ENCODE data around the gene MTAP. TPM values are rescaled to one million over a fixed set of nuclear protein-coding genes. Genes with fewer than 3 reads are reported as not detected.
A peak's percentile ranks its signal among the peaks of the same experiment; 100 is the strongest.

The MTAP gene
- total RNA-seq, 6 experiments from 2014 or later: 40.7 to 65.2 (median 52.0) TPM

DNA sequence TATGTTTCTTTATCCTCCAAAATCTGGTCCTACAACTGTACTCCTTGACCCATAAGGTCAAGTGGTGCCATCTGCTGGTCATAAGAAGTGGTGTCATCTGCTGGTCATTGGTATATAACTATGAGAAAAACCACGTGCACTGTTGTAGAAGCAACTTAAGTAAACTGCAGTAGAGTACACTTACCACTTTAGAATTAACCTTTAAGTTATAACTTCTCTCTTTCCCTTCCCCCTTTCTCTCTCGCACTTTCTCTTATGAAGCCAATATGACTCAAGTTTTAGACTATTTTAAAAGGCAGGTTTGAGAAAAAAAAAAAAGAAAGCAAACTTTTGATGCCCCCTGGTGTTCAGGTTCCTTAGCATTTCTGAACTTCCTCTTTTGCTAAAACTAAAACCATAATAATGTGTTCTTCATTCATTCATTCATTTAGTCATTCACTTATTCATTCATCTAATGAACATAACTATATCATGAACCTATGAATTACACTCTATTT lies 12.8 kb upstream of the MTAP start:
- Mint-ChIP-seq H3K4me3 (peak overlapping the region; percentile 88), H3K9me3 (no peaks in the 10 kb centered on the region)

DNA sequence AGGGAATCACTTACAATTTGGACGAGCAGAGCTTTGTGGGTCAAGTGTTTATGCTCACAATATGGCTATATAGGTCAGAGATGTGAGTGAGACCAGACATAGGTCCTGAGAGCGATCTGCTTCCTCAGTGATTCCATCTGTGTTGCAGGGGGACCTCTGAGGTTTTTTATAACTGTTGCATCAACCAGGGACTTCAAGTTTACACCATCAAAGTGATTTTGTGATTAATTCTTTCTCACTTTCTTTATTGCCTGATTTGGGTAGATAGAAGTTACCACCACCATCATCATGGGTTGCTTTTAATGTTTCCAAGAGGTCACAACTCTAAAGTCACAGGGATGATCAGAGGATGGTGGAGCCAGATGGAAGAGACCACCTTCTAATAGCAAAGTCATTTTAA lies 7.0 kb upstream of the MTAP start:
- TF ChIP-seq CTCF (IDR thresholded peaks at IDR 0.05): no peak
- Mint-ChIP-seq H3K27ac (no peak overlapping the region), H3K4me3 (no peak overlapping the region), H3K4me1 (ENCODE audit: low read depth) (peaks cover 16% of the 10 kb centered on the region), H3K9me3 (no peaks in the 10 kb centered on the region), H3K27me3 (ENCODE audit: insufficient read depth) (no peaks in the 10 kb centered on the region), H3K36me3 (ENCODE audit: low read depth) (no peaks in the 10 kb centered on the region)
- no peak for DNase-seq

More for the DNA sequence above, 12.8 kb upstream of the MTAP start:
- peak; percentile 99 for TF ChIP-seq CTCF (IDR thresholded peaks at IDR 0.05)
- DNase-seq: peak; percentile 86
- H3K4me1 Mint-ChIP-seq (ENCODE audit: low read depth): peaks cover 27% of the 10 kb centered on the region
- no peaks in the 10 kb centered on the region for H3K36me3 Mint-ChIP-seq (ENCODE audit: low read depth)
- peak overlapping the region; percentile 85 for H3K27ac Mint-ChIP-seq
- H3K27me3 Mint-ChIP-seq (ENCODE audit: insufficient read depth): no peaks in the 10 kb centered on the region; the same call in 1 of the 2 replicates

DNA sequence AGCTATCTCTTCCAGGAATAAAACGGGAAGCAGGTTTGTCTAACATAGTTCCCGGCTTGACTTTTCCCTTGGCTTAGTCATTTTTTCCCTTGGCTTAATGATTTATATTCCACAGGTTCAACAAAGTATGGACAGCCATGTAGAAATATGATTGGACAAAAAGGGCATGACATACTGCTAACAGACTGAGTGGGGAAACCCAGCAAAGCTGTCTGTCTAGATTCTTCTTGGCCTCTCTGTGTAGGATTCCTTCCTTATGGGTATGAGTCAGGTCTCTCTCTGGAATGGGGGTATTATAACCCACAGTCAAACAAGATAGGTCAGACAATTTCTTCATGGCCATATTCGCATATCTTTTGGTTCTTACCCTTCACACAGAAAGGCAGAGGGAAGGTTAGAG lies 5.7 kb upstream of the MTAP start:
- no peak for TF ChIP-seq CTCF (IDR thresholded peaks at IDR 0.05)
- Mint-ChIP-seq H3K4me1 (ENCODE audit: low read depth) (peaks cover 25% of the 10 kb centered on the region), H3K36me3 (ENCODE audit: low read depth) (no peaks in the 10 kb centered on the region), H3K9me3 (no peaks in the 10 kb centered on the region), H3K4me3 (no peak overlapping the region), H3K27me3 (ENCODE audit: insufficient read depth) (no peaks in the 10 kb centered on the region), H3K27ac (no peak overlapping the region)
- no peak for DNase-seq

GRCh38 chr9:21800931-21801682 lies 1.3 kb upstream of the MTAP start:
- DNase-seq: no peak
- Mint-ChIP-seq H3K4me1 (ENCODE audit: low read depth) (peaks cover 52% of the 10 kb centered on the region), H3K27me3 (ENCODE audit: insufficient read depth) (peaks cover 4% of the 10 kb centered on the region; the same call in 1 of the 2 replicates), H3K4me3 (peak overlapping the region; percentile 99), H3K36me3 (ENCODE audit: low read depth) (peaks cover 27% of the 10 kb centered on the region), H3K9me3 (no peaks in the 10 kb centered on the region), H3K27ac (peak overlapping the region; percentile 90)
- no peak for TF ChIP-seq CTCF (IDR thresholded peaks at IDR 0.05)

DNA sequence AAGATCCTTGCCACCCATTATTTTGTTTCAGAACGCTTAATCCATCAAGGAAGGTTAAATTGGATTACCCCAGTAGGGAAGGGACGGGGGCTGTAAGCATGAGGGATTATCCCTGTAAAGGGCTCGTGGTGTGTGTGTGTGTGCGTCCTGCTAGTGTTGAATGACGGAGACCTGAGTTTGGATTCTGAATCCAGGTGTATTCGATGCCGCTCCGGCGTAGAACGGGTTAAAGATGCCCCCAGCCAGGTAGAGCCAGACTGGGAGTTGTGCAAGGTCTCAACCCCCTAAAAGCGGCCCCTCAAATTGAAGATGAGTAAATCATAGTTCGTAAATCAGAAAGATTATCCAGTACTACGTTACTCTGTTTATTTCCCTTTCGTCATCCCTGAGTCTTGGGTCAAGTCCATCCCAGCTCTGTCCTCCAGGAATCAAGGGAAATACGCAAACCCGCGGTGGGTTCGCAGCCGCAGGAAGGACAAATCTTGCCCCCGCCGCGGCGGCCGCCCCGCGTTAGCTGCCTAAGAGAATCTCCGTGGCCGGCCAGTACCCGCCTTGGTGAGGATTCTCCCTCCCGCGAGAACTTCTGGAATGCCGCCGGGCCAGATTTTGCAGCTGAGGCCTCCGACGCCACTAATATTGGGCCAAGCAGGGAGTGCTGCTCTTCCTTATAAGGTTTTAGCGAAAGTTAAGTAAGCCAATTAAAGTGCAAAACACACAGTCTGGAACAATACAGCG lies 586 bp upstream of the MTAP start:
- Mint-ChIP-seq H3K36me3 (ENCODE audit: low read depth) (peaks cover 29% of the 10 kb centered on the region), H3K4me1 (ENCODE audit: low read depth) (peaks cover 50% of the 10 kb centered on the region), H3K27ac (peak overlapping the region; percentile 90), H3K9me3 (no peaks in the 10 kb centered on the region), H3K4me3 (peak overlapping the region; percentile 99), H3K27me3 (ENCODE audit: insufficient read depth) (peaks cover 4% of the 10 kb centered on the region; the same call in 1 of the 2 replicates)
- peak; percentile 88 for DNase-seq
- no peak for TF ChIP-seq CTCF (IDR thresholded peaks at IDR 0.05)

Data from HFFc6 (cell line).